GM20431 (cell line): ENCODE data around the gene TRIO.
"Not testable (repeated sequence)": the region's sequence is repeated elsewhere in the genome, so short reads cannot be mapped to it uniquely, and the experiment has no call there.

Experiments used
- in situ Hi-C: fragments of 300-500 bp; cut with MseI, MboI; formaldehyde crosslinking; loops from one replicate; pipeline ENCODE4 v1.15.0; 2020; ENCODE audit warnings: low sequenced_read_pairs; ENCODE audit not compliant: unreplicated experiment

Gene TRIO

GRCh38 chr5:14388741-14389140 is 245.6 kb downstream of the TRIO start:
- in situ Hi-C loops = no loop called here

GRCh38 chr5:14392552-14392951 is 249.4 kb downstream of the TRIO start:
- in situ Hi-C loops = not testable (repeated sequence)

- in situ Hi-C loops = no loop called here
These were observed 251.2 kb downstream of the TRIO start for GRCh38 chr5:14394365-14394764.

GRCh38 chr5:14395411-14395810 is 252.3 kb downstream of the TRIO start:
- in situ Hi-C loops = no loop called here

- in situ Hi-C loops = no loop called here
These were observed 252.9 kb downstream of the TRIO start for GRCh38 chr5:14396066-14396465.

GRCh38 chr5:14396737-14397136 is 253.6 kb downstream of the TRIO start:
- in situ Hi-C loops = no loop called here

- in situ Hi-C loops = no loop called here
These were observed 254.6 kb downstream of the TRIO start for GRCh38 chr5:14397717-14398116.

- in situ Hi-C loops = no loop called here
These were observed 256.0 kb downstream of the TRIO start for GRCh38 chr5:14399054-14399692.

- in situ Hi-C loops = loop anchor here (25.0 kb wide), 1 partner anchor 237 kb away; no protein-coding TSS in a partner anchor
These were observed 256.9 kb downstream of the TRIO start for GRCh38 chr5:14400085-14400484.

- in situ Hi-C loops = loop anchor here (25.0 kb wide), 1 partner anchor 237 kb away; no protein-coding TSS in a partner anchor
These were observed 257.5 kb downstream of the TRIO start for GRCh38 chr5:14400611-14401010.

GRCh38 chr5:14401639-14402038 is 258.5 kb downstream of the TRIO start:
- in situ Hi-C loops = loop anchor here (25.0 kb wide), 1 partner anchor 236 kb away; no protein-coding TSS in a partner anchor

- in situ Hi-C loops = loop anchor here (25.0 kb wide), 1 partner anchor 235 kb away; no protein-coding TSS in a partner anchor
These were observed 259.3 kb downstream of the TRIO start for GRCh38 chr5:14402424-14402823.

GRCh38 chr5:14404780-14405179 is 261.6 kb downstream of the TRIO start:
- in situ Hi-C loops = loop anchor here (25.0 kb wide), 1 partner anchor 233 kb away; no protein-coding TSS in a partner anchor

GRCh38 chr5:14405267-14405666 is 262.1 kb downstream of the TRIO start:
- in situ Hi-C loops = loop anchor here (25.0 kb wide), 1 partner anchor 232 kb away; no protein-coding TSS in a partner anchor

GRCh38 chr5:14405706-14406553 is 262.8 kb downstream of the TRIO start:
- in situ Hi-C loops = loop anchor here (25.0 kb wide), 1 partner anchor 231 kb away; no protein-coding TSS in a partner anchor

- in situ Hi-C loops = loop anchor here (25.0 kb wide), 1 partner anchor 231 kb away; no protein-coding TSS in a partner anchor
These were observed 263.4 kb downstream of the TRIO start for GRCh38 chr5:14406554-14406849.

- in situ Hi-C loops = loop anchor here (25.0 kb wide), 1 partner anchor 230 kb away; no protein-coding TSS in a partner anchor
These were observed 263.9 kb downstream of the TRIO start for GRCh38 chr5:14407051-14407450.

- in situ Hi-C loops = loop anchor here (25.0 kb wide), 1 partner anchor 230 kb away; no protein-coding TSS in a partner anchor
These were observed 264.6 kb downstream of the TRIO start for GRCh38 chr5:14407746-14408175.

GRCh38 chr5:14408969-14409586 is 265.9 kb downstream of the TRIO start:
- in situ Hi-C loops = loop anchor here (25.0 kb wide), 1 partner anchor 228 kb away; no protein-coding TSS in a partner anchor

- in situ Hi-C loops = loop anchor here (25.0 kb wide), 1 partner anchor 227 kb away; no protein-coding TSS in a partner anchor
These were observed 266.9 kb downstream of the TRIO start for GRCh38 chr5:14410068-14410393.
